Measurements from ENCODE around the gene HOXA2.

HOXA2 gene

DNA sequence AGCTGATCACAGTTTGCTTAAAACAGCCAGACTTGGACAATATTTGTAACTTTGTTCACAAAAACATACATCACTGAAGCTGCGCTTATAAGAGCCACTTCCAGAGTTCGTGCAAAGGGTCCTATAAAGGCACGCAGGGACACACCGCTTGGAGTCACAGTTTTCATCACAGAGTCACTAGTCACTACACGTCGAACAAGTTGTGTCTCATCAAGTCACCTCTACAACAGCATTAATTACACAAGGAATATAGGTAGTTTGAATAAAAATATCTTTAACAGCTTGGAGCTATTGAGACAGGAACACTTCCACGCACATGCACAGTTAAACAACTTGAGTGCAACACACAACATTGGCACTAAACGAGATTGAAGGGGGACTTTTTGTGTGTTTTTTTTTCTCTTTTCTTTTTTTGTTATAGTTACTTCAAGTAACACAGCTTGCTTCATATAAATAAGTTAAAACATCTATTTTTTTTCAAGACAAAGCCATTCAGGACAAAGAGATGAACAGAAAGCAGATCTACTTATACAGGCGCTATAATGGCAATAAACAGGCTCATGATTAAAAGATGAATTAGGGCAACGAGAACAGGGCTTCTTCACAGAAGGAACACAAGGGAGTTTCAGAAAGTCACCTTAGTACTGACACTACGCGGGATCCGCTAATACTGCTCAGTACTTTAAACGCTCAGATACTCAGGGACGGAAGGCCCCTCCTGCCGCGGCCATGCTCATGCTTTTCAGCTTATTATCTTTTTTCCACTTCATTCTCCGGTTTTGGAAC lies 38.8 kb upstream of the HOXA2 start:
- DNase-seq, result no peak

DNA sequence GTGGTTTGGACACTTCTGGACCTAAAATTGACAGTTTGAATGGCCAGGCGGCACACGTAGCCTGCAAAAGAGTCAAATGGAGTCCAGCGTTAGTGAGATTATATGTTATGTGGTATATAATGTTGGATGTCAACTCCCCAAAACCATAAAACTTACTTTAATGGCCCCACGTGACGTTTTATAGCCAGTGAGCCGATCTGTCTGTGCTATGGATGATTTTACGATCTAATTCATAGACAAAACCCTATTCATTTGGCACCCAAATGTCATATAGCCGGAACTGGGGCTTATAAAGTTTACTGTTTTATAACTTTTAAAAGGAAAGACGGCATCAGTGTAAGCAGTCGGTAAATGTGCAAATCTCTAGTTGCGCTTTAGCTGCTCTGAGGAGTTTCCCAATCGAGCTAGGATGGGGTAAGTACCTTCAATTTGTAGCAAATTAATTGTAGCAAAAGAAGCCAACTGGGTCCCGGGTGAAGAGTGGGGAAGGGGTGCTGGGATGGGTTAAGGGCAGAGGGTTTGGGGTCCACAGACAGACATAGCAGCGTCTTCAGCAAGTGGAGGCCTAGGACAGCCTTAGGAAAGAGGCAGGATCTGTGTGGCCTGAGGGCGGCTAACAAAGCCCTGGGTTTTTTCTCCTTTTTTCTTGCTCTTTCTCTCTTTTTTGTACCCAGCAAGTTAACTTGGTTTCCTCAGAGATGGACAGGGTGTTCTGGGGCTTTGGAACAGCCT lies 37.8 kb upstream of the HOXA2 start:
- no peak for DNase-seq

DNA sequence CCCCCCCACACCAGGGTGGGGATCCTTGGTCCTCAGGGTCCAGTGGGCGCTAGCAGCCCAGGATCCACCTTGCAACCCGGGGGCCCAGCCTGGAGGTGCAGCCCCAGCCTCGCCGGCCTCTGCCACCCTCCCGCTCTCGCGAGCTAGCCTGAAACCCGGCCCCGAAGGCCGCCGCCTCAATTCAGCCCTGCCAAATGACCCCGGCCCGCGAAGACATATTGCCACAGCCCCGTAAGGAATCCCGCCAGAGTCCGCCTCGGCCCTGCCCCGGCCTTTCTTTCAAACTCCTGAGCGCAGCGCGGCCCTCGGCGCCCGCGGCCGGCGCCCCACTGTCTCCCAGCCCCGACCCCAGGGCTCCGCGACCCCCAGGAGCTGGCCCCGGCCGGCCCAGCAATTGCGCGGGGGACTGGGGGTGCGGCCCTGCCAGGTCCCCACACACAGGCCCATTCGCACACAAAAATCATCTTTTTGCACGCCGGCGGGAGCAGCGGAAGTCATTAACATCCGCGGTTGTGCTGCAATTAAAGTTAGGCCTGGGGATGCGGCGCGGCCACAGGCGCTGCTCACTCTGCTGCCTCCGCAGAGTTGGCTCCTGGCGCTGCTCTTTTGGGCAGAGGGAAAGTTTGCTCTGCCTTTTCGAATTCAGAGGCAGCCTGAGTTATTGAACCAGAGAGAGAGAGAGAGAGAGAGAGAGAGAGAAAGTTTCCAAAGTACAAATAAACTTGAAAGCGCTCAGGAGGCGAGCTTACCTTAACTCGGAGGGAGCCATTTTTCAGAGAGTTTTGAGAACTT lies 37.0 kb upstream of the HOXA2 start:
- no peak for DNase-seq

DNA sequence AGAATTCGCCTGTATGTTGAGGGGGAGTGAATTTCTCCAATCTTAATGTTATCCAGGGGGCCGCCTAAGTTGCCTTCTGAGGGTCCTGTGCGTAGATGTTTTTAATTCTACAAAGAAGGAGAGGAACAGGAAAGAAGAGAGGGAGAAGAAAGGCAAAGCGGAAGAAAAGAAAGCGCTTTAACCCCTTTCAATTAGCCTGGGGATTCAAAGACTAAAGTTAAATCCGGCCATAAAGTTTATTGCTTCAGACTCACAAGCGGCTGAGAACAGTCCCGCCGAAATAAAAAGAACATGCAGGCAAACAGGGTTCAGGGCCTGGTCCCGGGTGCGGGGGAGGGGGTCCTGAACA lies 36.5 kb upstream of the HOXA2 start:
- DNase-seq, result no peak

DNA sequence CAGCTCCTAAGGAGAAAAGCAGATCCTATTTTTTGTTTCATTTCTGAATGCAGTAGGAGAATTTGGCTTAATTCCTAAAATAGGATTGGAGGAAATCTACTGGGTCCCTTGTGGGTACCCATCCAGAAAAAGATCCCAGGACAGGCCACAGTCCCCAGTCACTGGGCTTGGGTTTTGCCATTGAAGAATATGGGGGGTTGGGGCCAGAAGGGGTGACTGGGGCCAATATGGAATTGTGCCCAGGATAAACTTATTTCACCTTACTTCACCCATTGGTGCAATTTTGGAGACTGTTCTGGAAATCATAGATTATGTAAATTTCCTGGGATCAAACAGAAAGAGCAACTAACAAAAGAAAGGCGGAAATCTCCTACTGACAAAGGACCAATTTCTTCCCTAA lies 36.0 kb upstream of the HOXA2 start:
- no peak for DNase-seq

DNA sequence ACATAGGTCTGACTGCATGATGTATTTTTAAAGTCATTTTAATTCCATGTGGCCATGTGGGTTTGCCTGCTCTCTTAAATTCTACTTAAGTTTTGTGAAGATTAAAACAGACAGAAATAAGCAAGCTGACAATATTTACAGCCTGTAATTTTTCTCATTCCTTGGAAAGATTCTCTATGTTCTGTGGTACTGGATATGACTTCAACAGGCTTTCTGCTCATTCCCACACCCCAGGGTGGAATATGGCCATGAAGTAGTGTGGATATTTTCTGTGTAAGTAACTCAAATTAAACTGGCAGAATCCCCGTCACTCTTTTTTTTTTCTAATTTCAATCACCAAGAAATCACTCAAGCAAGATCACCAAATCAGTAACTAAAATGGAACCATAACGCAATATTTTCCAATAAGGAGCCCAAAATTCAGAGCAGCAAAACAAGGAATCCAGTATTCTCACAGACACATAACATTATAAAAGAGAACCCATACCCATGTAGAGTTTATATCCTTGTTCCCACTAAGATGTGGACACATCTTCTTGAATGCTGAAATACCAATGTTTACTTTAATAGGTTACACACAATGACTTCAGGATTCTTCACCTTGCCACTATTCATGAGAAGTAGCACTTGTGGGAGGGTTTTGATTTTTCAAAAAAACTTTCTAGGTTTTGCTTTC lies 35.3 kb upstream of the HOXA2 start:
- no peak for DNase-seq

DNA sequence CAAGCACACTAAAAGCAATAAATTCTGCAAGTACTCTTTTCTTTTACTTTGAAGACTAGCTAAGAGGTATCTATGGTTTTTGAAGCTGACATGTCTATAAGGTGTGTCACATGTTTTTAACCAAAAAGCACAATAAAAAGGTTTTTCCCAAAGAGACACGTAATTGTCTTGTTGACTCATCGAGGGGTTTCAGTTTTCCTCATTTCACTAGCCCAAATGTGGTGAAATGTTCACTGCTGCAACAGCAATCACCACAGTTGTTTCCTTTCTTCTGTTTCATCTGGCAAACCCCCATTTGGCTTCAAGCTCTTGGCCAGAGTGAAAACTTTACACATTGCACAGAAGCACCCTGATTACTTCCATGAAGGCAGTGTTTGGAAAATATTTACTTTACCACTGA lies 31.9 kb upstream of the HOXA2 start:
- DNase-seq, result peak in 1 of 5 experiments; percentile 53

DNA sequence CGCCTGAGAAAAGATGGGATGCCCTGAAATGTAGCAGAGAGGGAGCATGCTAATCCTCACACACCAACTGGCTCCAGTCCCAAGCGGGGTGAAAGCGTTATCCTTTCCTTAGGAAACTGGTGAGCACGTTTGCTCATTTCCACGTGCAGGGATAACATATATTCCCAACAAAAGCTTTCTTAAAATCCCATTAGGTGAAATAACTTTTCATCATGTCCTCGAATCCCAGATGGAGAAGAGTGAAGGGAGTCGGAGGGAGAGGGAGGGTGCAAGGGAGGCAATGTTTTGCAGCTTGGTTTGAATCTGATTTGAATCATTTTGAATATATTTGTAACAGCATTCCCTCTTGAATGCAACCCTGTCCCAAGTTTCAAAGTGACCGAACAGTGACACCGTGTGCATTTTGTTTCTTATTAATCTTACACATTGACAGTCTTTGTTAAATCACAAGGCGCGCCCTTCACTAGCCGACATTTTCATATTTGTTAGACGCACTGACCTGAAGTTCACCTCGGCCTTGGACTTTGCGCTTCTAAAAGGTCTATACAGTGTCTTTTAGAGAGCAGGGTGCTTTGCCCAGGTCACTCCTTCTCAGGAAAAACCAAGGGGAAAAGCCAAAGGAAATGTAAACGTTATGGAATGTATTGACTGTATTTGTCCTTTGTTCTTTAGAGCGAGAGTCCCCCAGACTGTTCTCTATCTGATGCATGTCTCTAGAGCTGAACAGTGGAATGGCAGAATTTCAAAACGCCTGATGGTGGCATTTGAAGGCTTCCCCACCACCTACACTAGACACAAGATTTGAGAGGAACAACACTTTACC lies 31.1 kb upstream of the HOXA2 start:
- no peak for DNase-seq

DNA sequence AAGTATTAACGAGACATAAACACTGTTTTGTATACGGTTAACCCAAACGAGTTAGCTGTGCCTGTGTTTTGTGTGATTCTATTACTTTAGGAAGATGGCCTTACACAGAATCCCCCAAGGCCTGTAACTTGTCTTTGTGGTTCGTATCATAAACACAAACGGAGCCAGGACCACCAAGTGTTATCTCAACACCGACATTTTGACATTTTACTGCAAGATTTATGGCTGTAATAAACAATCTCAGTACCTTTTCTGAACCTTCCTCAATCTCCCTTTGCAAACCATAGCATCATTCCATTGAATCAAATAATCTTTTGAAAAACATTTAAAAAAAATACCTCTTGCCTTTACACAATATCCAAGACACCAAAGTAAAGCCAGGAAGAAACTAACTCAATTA lies 30.5 kb upstream of the HOXA2 start:
- no peak for DNase-seq

DNA sequence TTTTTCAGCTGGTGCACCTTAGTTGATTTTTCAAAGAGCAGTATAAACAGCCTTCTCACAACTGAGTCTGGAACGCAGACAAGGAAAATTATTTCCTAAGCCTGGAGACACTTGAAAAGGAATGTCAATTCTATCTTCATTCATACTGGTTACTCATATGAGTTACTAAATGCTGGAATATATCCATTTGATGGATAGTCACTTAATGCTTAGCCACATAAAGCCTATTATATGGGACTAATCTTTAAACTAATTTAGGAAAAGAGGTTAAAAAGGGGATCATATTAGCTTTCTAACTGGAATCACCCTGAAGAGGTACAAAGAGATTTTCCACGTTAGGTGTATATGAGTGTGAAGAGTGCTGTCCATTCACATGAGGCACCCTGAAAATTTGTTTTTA lies 29.7 kb upstream of the HOXA2 start:
- DNase-seq, result no peak

DNA sequence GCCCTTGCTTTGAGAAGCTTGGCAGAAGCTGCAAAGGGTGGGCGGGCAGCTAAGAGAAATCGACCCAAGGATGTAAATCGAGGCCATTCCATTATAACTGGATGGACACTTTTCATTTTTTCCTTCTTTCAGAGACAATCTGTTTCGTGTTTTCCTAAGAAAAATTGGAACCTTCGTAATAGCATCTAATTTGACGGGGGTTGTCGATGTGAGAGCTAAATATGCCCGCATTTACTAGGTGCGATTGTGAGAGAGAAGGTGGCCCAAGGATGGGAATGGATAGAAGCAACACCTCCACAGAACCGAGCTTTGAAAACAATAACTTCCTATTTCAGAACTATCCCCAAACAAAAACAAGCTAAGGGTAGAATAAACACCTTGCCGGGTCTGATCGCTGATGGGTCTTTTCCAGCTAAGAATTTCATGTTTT lies 28.9 kb upstream of the HOXA2 start:
- no peak for DNase-seq

DNA sequence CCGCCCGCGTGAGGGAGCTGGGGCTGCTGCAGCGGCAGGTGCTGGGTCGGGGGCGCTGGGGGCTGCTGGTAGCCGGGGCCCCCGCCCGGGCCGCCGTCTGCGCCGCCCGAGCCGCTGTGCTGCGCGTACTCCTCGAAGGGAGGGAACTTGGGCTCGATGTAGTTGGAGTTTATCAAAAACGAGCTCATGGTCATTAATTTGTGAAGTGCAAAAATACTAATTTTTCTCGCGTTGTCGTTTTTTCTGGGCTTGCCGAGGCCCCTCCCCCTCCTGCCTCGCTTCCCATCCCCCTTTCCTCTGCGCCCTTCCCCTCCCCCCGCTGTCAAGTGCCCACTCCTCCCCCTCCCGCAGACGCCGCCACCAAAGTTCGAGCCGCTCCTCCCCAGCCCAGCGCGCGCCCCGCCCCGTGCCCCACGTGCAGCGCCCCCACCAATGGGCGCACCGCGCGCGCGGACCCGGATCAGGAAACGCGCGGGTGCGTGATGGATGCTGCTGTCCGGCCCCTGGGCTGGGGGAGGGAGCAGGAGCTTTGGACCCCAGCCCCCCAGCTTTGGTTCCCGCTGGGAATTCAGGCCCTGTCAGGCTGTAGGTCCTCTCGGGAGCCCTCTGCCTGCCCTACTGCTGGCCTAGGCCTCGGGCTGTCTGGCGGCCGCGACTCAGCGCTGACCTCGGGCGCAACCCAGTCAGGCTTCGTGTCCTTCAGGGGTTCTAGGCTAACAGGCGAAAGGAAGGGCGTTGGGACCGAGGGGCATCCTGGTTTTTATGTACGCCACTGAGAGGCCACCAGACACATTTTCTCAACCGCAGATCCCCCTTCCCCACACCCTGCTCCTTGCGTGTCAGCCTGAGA lies 28.3 kb upstream of the HOXA2 start, which contains the start of gene HOXA4:
TSS of gene HOXA4 (minus strand) at position 218 of the 850 bp plus-strand sequence. CDS start at position 194, 24 bp downstream.
- DNase-seq, result peak; percentile 48 to 86 (median 57)

DNA sequence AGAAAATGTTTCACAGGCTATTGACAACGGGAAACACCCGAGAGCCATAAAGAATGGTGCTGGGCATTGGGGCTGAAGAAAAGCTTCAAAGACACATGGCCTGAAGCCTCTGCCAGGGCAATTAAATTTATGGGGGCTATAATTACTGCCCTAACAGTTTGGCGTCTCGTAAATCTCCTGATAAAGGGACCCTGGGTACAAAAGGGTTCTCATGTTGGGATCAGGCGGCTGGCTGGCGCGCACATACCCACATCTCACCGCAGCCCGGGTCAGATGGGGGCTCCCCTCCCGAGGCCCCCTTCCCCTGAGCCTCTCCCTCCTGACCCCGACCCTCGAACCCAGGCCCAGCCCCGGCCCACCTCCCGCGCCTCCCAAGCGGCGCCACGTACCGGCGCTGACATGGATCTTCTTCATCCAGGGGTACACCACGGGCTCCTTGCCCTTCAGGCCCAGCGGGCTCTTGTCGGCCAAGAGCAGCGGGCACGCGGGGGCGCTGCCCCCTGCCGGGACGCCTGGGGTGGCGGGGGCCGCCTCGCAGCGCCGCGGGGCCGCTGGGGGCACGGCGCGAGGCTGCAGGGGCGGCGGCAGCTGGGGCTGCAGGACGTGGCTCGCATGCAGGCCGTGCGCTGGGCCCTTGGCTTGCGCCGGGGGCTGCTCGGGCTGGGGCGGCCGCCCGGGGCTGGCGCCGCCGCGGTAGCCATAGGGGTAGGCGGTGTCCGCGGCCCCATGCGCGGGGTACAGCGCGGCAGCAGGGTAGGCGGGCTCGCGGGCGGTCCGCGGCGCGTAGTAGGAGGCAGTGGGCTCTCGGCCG lies 27.5 kb upstream of the HOXA2 start:
- no peak for DNase-seq

DNA sequence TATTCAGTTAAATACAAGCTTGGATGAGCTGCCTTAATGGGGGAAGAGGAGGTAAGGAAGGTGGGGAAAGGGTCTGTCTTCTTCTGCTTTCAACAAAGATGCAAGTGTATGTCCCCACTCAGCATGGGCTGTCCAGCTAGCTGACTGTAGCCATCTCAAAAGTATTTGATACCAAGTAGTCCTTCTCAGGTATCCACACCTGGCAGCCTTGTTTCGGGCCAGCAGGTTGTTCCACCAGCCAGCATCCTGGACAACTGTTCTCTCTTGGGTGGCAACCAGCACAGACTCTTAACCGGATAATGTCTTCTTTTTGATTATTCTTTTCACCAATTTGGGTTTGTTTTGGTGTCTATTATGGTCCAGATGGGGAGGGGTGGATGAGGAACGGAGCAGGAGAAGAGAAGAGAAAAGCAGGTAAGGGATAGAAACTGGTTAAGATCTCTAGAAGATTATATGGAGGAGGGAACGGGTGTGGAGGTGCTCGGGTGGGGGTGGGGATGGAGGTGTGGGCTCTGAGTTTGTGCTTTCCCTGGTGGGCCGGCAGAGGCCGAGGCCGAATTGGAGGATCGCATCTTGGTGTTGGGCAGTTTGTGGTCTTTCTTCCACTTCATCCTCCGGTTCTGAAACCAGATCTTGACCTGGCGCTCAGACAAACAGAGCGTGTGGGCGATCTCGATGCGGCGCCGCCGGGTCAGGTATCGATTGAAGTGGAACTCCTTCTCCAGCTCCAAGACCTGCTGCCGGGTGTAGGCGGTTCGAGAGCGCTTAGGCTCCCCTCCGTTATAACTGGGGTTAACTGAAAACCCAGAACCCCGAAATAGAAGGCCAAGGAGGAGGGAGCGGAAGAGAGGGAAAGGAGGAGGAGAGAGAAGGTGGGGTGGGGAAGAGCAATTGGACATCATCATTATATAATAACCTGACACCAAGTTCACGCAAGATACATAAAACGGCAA lies 26.6 kb upstream of the HOXA2 start:
- no peak for DNase-seq

DNA sequence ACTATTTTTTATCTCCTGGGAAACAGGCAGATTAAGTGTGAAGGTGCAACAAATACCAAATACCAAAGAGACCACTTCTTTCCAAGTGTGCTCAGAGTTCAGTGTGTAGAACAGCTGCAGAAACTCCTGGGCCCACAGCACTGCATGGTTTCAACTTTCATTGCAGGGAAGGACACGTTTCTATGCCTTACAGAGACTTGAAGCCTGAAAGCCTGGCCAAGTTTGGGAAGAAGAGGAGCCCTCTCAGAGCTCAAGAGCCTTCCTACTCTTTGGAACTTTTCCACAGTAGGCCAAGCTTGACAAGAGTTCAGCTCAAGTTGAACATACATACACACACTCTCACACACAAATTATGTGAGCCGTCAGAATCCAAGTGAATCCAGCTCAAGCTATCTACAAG lies 25.6 kb upstream of the HOXA2 start:
- DNase-seq, result no peak

DNA sequence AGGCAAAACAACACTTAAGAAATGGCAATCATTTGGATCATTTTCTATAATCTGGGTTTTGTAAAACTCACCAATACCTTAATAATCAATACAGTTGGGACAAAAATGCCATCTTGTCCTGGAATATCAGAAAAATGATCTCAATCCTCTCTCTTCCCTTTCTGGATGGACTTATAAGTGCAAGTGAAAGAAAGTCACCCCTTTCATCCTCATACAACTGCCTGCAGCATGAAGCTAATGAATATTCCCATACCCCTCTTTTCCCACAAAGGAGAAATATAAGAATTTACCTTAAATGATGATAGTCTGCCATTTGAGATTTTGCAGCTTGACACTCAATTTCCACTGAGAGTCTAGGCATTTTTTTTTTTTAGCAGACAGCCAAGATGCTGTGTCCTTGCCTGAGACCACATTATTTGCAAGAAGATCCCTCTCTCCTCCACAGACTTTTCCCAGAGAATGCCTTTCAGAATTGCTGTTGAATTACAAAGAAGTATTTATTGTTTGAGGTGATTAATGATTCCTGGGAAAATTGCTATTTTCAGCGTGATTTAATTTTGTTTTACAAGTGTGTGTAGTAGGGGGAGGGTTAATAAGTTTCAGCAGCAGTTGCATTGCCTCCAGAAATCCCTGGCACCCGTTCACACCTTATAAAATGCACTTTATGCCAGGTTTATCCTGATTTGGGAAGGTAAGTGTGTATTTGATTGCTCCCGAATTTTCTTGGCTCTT lies 24.3 kb upstream of the HOXA2 start:
- DNase-seq, result no peak

DNA sequence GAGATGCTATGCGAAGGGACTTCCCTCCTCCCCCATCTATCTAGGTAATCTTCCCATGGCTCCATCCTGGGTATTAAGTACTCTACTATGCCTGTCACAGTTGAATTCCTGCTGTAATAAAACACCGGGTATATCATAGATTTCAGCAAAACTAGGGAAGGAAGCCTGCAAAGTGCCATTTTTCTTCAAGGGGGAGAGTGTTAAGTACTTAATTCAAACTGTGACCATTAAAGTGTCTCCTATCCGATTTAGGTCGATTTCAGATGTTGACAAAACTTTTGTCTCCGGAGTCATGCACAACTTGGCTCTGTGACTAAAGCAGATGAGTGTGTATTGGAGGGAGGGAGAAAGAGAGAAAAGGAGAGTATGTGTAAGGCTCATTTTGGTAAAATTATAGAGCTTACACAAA lies 23.5 kb upstream of the HOXA2 start:
- DNase-seq, result no peak

All from T-helper 2 cell (primary cell).